ENCODE measurements around the gene GOLGA8A.

Gene GOLGA8A

DNA sequence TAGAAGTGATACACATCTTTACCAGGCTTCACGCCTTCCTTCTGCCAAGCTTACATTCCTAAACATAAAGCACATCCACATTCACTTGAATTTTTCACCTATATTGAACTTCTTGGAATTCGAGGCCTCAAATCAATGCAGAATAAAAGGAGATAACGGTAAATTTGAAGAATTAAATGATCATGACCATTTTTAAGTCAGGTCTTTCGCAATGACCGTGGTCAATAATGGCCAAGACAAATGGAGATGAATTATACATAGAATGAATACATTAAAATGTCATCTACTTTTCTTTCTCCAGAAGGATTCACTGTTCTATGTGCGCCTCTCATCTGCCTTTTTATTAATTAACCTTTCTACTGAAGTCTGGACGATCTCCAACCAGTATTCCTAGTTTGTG lies 5.3 kb upstream of the GOLGA8A start:
- H3K9me2 ChIP-seq (replicated peaks; ENCODE audit: insufficient read depth, low read length), result no peaks in the 10 kb centered on the region
- H3K4me3 ChIP-seq (ENCODE audit: low read length), result no peak overlapping the region
- H3K27me3 ChIP-seq (replicated peaks; ENCODE audit: insufficient read depth, low read length), result no peaks in the 10 kb centered on the region
- 0 out of 2 replicates have a peak, but pooled peaks cover 2% of the 10 kb centered on the region for H3K4me1 ChIP-seq (ENCODE audit: low read length)
- no peaks in the 10 kb centered on the region for H3K79me2 ChIP-seq (ENCODE audit: low read length)
- H3K9ac ChIP-seq (ENCODE audit: low read length), result no peak overlapping the region
- TF ChIP-seq, protein P1, sequence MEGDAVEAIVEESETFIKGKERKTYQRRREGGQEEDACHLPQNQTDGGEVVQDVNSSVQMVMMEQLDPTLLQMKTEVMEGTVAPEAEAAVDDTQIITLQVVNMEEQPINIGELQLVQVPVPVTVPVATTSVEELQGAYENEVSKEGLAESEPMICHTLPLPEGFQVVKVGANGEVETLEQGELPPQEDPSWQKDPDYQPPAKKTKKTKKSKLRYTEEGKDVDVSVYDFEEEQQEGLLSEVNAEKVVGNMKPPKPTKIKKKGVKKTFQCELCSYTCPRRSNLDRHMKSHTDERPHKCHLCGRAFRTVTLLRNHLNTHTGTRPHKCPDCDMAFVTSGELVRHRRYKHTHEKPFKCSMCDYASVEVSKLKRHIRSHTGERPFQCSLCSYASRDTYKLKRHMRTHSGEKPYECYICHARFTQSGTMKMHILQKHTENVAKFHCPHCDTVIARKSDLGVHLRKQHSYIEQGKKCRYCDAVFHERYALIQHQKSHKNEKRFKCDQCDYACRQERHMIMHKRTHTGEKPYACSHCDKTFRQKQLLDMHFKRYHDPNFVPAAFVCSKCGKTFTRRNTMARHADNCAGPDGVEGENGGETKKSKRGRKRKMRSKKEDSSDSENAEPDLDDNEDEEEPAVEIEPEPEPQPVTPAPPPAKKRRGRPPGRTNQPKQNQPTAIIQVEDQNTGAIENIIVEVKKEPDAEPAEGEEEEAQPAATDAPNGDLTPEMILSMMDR (IDR thresholded peaks at IDR 0.05; ENCODE audit: low read length), result no peak
- no peak for TF ChIP-seq EZH2phosphoT487 (IDR thresholded peaks at IDR 0.05; ENCODE audit: low read length)
- TF ChIP-seq EZH2 (optimal IDR thresholded peaks at IDR 0.05; ENCODE audit: low read depth, low read length), result no peak
- no peaks in the 10 kb centered on the region for H3K9me3 ChIP-seq (replicated peaks; ENCODE audit: insufficient read depth, low read length)
- H4K20me1 ChIP-seq (ENCODE audit: insufficient read depth, low read length), result no peaks in the 10 kb centered on the region
- no peak for DNase-seq
- H3K27ac ChIP-seq (ENCODE audit: low read length), result no peak overlapping the region
- H3K36me3 ChIP-seq (replicated peaks; ENCODE audit: insufficient read depth, low read length), result no peaks in the 10 kb centered on the region
- no peak overlapping the region for H2AFZ ChIP-seq (ENCODE audit: low read length)
- H3K4me2 ChIP-seq (ENCODE audit: low read depth, low read length), result no peak overlapping the region
- 0 out of 2 replicates have a peak, but pooled peaks cover 5% of the 10 kb centered on the region for H3F3A ChIP-seq (ENCODE audit: insufficient read depth, low read length)

DNA sequence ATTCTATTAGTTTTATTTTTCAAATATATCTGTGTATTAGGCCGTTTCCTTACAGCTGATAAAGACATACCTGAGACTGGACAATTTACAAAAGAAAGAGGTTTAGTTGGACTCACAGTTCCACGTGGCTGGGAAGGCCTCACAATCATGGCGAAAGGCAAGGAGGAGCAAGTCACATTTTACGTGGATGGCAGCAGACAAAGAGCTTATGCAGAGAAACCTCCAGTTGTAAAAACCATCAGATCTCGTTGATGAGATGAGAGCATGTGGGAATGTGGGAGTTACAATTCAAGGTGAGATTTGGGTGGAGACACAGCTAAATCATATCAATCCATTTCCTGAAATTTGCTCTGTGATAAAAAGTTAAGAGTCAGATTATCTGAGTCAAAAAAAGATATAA lies 2.3 kb upstream of the GOLGA8A start:
- TF ChIP-seq, protein P1 (IDR thresholded peaks at IDR 0.05; ENCODE audit: low read length), result no peak
- TF ChIP-seq EZH2 (optimal IDR thresholded peaks at IDR 0.05; ENCODE audit: low read depth, low read length) (no peak), EZH2phosphoT487 (IDR thresholded peaks at IDR 0.05; ENCODE audit: low read length) (no peak)
- no peak overlapping the region for H3K4me3 ChIP-seq (ENCODE audit: low read length)
- no peak overlapping the region for H2AFZ ChIP-seq (ENCODE audit: low read length)
- no peaks in the 10 kb centered on the region for H3K9me3 ChIP-seq (replicated peaks; ENCODE audit: insufficient read depth, low read length)
- no peaks in the 10 kb centered on the region for H3K36me3 ChIP-seq (replicated peaks; ENCODE audit: insufficient read depth, low read length)
- peaks cover 8% of the 10 kb centered on the region; the same call in 1 of the 2 replicates for H3K4me1 ChIP-seq (ENCODE audit: low read length)
- no peak overlapping the region for H3K27ac ChIP-seq (ENCODE audit: low read length)
- H4K20me1 ChIP-seq (ENCODE audit: insufficient read depth, low read length), result peaks cover 6% of the 10 kb centered on the region; the same call in 1 of the 2 replicates
- no peak overlapping the region for H3K9ac ChIP-seq (ENCODE audit: low read length)
- H3K4me2 ChIP-seq (ENCODE audit: low read depth, low read length), result no peak overlapping the region
- H3F3A ChIP-seq (ENCODE audit: insufficient read depth, low read length), result peaks cover 9% of the 10 kb centered on the region; the same call in 1 of the 2 replicates
- H3K9me2 ChIP-seq (replicated peaks; ENCODE audit: insufficient read depth, low read length), result no peaks in the 10 kb centered on the region
- no peak for DNase-seq
- H3K27me3 ChIP-seq (replicated peaks; ENCODE audit: insufficient read depth, low read length), result no peaks in the 10 kb centered on the region
- peaks cover 21% of the 10 kb centered on the region for H3K79me2 ChIP-seq (ENCODE audit: low read length)

DNA sequence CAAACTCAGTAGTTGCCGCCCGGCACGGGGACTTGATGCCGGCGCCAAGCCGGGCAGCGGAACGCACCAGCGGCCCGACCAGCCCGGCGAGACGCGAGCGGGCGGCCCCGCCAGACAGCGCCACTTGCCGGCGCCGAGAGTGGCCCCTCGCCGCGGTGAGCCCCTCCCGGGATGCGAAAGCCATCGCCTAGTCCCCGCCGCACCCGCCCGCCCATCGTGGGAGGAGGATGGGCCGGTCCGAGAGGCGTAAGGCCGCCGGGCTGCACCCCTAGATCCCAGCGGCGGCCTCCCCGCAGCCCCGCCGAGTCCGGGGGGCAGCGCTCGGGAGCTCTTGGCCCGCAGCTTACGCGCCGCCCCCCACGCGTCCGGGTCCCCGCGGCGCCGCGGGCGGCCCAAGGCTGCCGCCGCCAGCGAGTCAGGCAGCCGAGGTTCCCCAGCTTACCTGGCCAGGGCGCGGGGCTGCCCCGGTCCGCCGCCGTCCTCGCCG lies 609 bp downstream of the GOLGA8A start:
- H3K9ac ChIP-seq (ENCODE audit: low read length), result peak overlapping the region; percentile 78
- DNase-seq, result peak; percentile 65
- H3K9me3 ChIP-seq (replicated peaks; ENCODE audit: insufficient read depth, low read length), result no peaks in the 10 kb centered on the region
- H3K9me2 ChIP-seq (replicated peaks; ENCODE audit: insufficient read depth, low read length), result no peaks in the 10 kb centered on the region
- no peaks in the 10 kb centered on the region for H3K36me3 ChIP-seq (replicated peaks; ENCODE audit: insufficient read depth, low read length)
- no peaks in the 10 kb centered on the region for H3K27me3 ChIP-seq (replicated peaks; ENCODE audit: insufficient read depth, low read length)
- H2AFZ ChIP-seq (ENCODE audit: low read length), result peak overlapping the region; percentile 51
- TF ChIP-seq, protein P1 (IDR thresholded peaks at IDR 0.05; ENCODE audit: low read length), result 0 out of 2 replicates have a peak, but pooled peaks have one; percentile 23
- TF ChIP-seq EZH2phosphoT487 (IDR thresholded peaks at IDR 0.05; ENCODE audit: low read length) (no peak), EZH2 (optimal IDR thresholded peaks at IDR 0.05; ENCODE audit: low read depth, low read length) (no peak)
- H3F3A ChIP-seq (ENCODE audit: insufficient read depth, low read length), result peaks cover 9% of the 10 kb centered on the region; the same call in 1 of the 2 replicates
- peak overlapping the region; percentile 30; the same call in 1 of the 2 replicates for H3K27ac ChIP-seq (ENCODE audit: low read length)
- peaks cover 6% of the 10 kb centered on the region; the same call in 1 of the 2 replicates for H4K20me1 ChIP-seq (ENCODE audit: insufficient read depth, low read length)
- peaks cover 8% of the 10 kb centered on the region; the same call in 1 of the 2 replicates for H3K4me1 ChIP-seq (ENCODE audit: low read length)
- peak overlapping the region; percentile 87 for H3K4me2 ChIP-seq (ENCODE audit: low read depth, low read length)
- peaks cover 45% of the 10 kb centered on the region for H3K79me2 ChIP-seq (ENCODE audit: low read length)
- peak overlapping the region; percentile 84 for H3K4me3 ChIP-seq (ENCODE audit: low read length)
